ENCODE results near the gene PLD1.
A peak's percentile ranks its signal among the peaks of the same experiment; 100 is the strongest.
"Not testable (repeated sequence)": the region's sequence is repeated elsewhere in the genome, so short reads cannot be mapped to it uniquely, and the experiment has no call there.

The PLD1 gene, protein sequence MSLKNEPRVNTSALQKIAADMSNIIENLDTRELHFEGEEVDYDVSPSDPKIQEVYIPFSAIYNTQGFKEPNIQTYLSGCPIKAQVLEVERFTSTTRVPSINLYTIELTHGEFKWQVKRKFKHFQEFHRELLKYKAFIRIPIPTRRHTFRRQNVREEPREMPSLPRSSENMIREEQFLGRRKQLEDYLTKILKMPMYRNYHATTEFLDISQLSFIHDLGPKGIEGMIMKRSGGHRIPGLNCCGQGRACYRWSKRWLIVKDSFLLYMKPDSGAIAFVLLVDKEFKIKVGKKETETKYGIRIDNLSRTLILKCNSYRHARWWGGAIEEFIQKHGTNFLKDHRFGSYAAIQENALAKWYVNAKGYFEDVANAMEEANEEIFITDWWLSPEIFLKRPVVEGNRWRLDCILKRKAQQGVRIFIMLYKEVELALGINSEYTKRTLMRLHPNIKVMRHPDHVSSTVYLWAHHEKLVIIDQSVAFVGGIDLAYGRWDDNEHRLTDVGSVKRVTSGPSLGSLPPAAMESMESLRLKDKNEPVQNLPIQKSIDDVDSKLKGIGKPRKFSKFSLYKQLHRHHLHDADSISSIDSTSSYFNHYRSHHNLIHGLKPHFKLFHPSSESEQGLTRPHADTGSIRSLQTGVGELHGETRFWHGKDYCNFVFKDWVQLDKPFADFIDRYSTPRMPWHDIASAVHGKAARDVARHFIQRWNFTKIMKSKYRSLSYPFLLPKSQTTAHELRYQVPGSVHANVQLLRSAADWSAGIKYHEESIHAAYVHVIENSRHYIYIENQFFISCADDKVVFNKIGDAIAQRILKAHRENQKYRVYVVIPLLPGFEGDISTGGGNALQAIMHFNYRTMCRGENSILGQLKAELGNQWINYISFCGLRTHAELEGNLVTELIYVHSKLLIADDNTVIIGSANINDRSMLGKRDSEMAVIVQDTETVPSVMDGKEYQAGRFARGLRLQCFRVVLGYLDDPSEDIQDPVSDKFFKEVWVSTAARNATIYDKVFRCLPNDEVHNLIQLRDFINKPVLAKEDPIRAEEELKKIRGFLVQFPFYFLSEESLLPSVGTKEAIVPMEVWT

DNA sequence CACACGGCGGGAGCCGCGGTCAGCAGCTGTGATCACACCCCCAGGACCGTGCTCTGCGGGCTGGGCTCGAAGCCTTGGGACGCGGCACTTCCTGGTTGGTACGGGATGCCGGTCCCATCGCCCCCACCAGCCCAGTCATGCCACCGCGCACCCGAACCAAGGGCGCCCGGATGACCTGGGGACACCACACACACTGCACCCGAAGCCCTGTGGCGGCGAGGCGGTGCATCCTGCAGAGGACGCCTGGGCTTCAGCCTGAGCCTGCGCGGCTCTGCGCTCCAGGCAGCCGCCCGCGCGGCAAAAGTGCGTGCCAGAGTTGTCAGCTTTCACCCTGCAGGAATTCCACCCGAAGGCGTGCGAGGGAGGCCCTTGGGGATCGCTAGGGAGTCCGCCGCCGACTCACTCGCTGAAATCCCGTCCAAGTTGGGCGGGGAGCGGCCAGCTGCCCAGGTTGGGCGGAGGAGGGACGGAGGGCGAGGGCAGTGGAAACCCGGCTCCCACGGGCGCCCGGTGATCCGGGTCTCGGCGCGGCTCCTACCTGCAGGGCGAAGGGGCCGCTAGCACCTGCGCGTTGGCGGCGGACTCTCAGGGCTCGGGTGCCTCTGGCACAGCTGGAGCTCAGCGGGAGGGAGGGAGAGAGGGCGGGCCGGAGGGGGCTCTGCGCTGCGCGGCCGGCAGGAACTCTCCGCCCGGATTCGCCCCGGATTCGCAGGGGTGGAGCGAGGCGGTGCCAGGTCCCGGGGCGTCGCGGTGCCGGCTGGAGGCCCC lies at the start of gene PLD1:
PLD1 (minus strand) TSS at position 623 of the 768 bp plus-strand sequence. CDS start 72,432 bp downstream, outside the sequence.
- DNase-seq: peak in 12 of 14 donors; percentile 51 to 89 (median 76)

DNA sequence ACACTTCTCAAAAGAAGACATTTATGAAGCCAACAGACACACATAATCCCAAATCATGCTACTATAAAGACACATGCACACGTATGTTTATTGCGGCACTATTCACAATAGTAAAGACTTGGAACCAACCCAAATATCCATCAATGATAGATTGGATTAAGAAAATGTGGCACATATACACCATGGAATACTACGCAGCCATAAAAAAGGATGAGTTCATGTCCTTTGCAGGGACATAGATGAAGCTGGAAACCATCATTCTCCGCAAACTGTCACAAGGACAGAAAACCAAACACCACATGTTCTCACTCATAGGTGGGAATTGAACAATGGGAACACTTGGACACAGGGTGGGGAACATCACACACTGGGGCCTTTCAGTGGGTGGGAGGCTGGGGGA lies 48.5 kb upstream of the PLD1 start:
- not testable (repeated sequence) for DNase-seq

DNA sequence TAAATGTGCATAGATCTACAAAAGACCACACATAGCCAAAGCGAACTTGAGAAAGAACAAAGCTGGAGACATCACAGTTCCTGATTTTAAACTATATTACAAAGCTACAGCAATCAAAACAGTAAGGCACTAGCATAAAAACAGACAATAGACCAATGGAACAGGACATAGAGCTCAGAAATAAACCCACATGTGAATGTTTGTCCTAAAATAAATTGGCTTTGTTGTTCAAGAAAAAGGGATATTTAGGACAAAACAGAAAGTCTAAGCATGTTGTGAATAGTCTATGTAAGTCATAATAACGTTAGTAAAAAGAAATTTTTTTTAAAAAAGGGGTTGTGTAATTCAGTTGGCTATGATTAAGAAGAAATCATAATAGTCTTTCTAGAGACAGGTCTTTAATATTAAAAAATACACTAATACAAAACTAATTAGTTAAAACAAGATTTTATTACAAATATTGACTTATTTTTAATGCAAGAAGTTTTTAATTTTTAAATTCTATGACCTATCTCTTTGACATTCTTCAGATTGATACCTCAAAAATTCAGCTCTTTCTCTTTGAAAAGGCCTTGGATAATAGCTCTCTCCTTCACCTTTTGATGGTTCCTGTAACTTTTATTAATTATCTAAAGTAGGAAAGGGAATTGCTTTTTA lies 44.5 kb upstream of the PLD1 start:
- DNase-seq: no peak

DNA sequence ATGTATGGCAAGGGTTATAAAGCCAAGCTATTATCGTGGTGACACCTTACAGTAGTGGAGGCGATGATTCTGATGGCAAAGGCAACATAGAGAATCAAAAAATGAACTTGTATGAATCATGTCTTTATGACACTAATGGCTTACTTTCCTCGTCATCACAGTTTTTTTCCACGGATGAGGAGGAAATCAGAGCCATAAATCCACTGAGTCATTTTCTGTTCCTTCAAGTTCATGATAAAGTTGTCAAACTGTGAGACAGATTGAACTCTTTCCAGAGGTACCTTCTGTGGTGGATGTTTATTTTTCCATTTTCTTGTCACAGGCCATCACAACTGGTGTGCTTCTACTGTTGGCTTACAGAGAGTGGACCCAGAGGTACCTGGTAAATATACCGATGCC lies 41.4 kb upstream of the PLD1 start:
- no peak for DNase-seq

DNA sequence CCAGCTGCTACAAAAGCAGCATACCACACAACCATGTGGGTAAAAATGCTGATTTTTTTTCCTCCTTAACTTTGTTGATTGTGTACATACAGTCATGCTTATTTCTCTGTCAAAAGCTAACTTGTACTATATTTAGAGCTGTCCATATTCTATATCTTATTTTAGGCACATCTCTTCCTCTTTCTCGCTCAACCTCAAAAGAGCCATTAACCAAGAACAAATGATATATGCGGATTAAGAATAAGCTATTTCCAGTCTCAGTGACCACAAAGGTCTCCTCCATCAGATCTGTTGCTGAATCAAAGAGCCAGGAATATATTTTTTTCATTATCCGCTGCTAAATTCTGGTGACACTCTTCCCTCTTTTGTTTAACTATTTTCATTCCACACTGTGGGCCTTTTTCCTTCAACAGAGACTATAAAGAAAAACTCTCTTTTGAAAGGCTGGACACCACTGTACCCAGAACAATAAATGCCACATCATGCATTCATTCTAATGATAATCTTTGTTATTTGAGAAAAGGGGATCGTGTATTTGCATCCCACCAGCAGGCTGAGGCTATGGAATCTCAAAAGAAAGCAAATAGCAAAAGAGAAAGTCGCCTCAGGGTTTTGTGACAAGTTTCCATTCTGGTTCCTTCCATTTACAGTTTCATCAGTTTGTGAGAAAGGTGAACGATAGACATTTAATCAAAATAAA lies 40.8 kb upstream of the PLD1 start:
- no peak for DNase-seq

DNA sequence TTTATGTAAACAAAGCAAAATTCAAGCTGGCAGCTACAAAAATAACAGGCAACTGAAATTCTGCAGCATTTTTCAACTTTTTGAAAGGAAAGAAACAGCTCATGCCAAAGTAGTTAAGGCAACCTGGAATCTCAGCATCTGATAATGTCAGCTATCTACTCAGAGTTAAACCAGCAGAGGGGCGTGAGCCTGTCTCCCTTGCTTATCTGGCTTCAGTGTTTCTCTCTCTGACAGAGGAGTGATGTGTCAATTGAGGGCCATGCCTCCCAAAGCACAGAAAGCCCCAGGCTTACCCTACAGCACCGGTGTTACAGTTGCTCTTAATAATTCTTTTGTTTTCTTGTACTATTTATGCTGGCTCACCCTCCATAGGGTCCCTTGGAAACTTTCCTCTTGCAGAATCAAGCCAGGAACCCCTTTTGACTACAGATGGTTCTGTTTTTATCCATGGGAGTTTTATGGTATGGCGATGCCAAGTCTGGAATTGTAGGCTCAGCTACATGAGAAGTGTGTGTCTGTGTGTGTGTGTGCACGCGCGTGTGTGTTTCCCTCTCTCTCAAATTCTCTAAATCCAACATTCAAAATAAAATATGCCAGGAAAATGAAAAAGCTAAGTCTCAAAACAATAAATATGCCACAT lies 40.2 kb upstream of the PLD1 start:
- no peak for DNase-seq

DNA sequence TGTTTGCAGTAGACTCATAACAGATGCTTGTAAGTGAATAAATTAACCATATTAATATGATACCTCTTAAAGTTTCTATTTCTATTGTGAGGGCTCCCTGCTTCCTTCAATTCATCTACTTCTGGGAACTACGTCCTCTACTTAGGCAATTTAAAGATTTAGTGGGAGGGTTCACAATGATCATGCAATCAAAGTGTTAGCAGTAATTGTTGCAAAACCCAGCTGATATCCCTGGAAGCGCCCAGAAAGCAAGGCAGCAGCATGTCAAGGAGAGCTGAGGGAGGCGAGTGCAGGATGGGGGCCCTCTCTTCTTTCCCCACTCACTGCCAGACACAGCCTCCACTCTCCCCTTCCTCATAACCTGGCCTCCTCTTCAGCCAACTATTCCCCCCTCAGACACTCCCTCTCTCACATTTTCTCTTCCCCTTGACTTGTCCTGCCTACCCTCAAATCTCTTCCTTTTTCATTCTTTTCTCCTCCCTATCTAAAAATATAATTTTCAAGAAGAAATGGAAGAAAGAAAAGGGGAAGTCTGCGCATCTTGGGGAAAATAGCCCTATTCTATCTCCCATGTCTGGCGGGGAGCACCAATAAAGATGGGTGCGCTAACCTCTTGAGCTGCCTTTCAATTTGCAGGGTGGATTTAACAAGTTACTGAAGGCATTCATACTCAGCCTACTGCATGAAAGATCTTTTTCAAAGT lies 39.5 kb upstream of the PLD1 start:
- no peak for DNase-seq

DNA sequence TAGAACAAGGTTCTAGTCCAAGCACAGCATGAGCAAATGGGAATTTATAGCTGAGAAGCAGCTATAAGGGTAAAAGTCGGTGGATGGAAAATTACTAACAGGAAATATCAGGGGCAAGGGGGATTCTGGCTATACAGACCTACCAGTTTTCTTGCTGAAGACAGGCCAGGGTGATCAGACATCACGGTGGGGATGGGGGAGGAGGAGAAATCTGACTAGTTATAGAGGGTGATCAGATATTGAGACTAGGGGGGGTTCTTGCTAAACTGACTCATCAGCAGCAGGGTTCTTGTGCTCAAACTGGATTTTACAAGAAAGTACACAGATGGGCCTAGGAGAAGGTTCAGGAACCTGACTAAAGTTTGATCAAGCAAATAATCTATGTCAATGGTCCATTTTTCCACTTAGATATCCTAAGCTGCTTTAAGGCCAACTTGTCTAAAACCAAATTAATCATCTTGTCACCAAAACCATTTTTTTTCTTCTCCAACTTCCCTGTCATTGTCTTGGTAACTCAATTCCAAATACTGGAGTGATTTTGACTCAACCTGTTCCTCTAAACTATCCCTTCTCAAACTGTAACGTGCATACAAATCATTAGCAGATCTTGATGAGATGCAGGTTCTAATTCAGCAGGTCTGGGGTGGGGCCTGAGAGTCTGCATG lies 37.4 kb upstream of the PLD1 start:
- no peak for DNase-seq

DNA sequence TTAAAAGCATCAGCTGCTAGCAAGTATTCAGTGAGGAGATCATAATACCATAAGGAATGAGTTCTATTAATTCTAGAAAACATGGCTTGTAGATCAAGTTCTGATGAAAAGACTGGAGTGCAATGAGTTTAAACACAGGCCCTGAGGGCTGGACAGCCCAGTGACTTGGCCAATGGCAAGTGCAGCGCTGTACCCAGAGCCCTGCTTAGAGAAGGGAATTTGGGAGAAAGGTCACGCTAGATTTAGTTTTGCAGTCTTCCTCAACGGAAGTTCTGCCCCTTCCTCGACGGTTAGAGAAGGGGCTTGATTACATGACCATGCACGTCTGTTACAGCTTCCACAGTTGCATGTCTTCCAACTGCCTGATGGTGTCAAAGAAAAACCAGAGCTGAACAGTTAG lies 36.9 kb upstream of the PLD1 start:
- DNase-seq: no peak

DNA sequence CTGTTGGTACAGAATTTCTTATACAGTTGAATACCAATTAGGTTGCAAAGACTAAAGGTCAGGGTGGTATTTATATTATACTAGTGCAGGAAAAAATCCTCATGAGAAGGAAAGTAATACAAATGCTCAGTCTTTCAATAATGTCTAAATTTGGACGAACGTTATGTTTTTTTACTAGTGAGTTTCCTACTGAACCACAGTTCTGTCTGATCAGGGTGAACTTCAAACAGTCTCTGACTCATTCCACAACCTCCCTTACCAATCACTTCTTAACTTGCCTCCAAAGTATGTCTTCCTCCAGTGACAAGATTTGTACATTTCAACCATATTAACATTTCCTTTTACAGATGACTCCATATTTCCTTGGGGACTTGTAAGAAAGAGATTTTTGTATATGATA lies 36.3 kb upstream of the PLD1 start:
- DNase-seq: no peak

DNA sequence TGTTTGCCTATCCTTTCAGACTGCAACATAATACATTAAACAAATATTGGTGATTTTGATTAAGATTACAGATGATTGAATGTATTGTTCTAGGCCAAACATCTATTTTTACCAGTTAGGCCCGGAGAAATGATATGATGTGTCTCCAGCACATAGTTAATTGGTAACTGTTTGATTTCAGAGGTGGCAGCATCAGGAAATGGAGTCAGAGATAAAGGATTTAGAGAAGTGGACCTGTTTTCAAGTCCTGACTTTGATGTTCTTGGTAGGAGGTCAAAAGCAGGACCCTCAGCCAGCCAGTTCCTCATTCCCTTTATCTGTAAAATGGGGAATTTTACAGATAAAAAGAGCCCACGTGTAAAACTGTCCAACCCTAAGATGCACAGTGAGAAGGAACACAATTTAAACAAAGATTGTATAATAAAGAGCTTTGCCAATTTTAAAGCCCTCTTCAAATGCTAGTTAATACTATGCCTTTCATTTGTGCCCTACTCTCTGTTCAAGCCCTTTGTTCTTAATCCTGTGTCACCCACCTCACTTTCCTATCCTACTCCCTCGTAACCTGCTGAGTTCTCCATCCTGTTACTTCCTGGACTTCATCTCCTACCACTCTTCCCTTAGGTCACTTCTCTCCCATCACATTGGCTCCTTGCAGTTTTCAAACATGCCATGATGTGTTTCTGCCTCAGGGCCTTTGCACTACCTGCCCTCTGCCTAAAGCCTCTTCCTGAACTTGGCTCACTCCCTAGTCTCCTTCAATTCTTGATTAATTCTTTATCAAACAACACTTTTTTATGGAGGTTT lies 35.4 kb upstream of the PLD1 start:
- DNase-seq: no peak

DNA sequence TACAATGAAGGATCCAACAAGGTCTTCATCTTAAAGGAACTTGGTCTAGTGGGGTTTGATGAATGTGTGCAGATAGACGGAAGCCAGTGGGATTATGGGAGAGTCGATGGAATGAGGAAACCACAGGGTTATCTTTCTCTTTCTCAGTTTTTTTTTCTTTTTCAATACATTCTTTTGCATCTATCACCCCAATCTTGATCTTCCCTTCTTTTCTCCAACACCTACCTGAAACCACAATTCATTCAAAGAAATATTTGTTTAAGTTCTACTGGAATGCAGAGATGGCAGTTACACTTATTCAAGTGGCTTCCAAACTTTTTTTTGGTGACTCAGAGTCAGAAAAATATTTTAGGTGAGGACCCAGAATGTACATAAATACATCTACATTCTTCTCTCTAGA lies 34.6 kb upstream of the PLD1 start:
- DNase-seq: no peak

DNA sequence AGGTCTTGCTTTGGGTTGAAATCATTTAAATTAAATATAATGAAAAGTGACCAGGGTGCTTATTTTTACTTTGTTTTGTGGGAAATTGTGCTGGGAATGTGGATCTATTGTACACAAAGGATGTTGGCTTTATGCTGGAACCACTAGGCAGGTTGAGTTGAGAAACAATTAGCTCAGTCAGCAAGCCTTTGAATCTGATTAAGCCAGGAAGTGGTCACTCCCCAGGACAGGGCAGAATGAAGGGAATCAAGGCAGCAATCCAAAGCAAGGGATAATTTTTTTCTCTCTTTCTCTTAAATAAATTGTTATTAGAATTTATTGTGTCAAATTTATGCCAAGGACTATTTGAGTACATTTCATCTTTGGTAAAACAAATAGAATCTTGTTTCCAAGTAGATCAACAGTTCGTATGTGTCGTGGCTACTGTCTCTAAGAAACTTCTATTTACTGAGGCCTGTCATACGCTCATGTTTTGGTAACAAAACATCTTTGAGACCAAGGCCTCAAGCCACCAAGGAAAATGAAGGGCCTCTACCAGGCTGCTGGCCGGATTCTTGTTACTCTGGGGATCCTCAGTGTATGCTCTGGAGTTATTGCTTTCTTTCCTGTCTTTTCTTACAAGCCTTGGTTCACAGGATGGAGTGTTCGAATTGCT lies 32.7 kb upstream of the PLD1 start, which contains the start of gene TMEM212:
TMEM212 (plus strand) TSS at position 486 of the 655 bp plus-strand sequence; CDS start at position 521, 35 bp downstream.
- no peak for DNase-seq

DNA sequence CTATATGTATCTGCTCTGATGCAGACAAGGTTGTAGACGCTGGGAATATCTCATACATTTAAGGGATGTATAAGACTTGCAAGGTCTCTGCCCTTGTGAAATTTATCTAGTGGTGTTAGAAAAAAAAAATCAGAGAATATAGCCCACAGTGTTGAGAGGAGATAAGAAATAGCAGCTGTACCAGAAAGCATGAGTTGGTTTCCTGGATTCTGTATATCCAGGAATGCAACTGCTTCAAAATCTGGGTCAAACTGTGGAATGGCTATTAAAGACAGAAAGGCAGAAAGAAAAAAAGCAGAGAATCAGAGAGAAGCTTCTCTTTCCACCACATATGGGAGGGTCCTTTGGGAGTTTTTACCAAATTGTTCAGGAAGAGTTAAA lies 31.3 kb upstream of the PLD1 start:
- no peak for DNase-seq

DNA sequence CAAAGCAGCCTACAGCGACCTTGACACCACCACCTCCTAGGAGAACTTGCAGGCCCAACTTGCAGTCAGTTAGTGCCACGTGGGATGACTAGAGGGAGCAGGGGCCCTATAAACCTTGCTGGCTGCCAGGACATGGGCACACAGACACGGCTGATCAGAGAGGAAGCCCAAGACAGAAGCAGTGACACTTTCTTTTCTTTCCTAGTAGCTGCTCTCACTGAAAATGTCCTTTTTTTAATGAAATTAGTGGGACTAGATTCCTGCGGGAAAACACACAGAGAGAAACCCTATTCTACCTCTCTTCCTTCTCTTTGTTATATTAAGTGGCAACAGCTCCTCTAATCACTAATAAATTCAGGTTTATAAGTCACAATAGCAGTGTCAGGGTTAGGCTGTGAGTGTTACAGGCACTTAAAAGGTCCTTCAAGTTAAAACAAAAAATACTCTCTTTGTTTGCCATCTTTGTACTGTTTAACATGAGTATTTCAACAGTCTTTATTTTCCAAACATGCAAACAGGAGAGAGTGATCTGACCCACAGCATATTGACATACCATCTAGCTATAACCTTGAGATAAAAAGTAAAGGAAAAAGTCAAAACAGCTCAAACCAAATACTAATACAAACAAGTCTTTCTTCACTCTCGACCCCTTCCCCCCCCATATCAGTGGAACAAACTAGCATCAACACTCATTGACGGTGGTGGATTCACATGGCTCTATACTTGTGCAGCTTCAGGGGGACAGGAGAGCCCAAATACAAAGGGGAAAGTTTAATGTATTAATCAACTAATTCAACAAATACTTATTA lies 30.7 kb upstream of the PLD1 start:
- no peak for DNase-seq

DNA sequence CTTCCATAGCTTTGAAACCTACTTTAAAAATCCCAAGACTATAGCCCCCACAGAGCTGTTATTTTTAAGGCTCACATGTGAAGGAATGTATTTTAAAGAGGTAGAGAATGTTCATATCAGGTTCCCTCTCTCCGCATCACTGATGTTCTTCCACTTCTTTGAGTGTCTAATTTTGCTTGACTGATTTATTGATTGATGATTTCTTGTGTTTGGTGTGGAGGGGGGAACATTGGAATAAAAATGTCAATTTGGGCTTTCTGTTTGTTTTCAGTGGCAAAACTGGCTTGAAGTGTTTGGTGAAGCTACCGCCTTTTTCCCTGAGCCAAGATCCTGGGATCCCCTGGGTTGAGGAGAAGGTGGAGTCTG lies 30.1 kb upstream of the PLD1 start:
- no peak for DNase-seq

DNA sequence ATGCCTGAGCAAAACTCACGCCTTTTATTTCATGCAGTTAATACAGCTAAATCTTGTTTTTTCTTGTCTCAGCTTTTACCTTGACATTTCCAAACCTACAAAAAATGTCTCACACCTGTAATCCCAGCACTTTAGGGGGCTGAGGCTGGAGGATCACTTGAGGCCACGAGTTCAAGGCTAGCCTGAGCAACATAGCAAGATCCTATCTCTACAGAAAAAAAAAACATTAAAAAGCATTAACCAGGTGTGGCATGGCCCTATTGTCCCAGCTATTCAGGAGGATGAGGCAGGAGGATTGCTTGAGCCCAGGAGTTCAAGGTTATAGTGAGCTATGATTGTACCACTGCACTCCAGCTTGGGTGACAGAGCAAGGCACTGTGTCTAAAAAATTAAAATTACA lies 29.0 kb upstream of the PLD1 start:
- no peak for DNase-seq

All from C1 segment of cervical spinal cord (tissue), 14 donors.